Upper lobe of left lung (tissue), 6 donors: ENCODE results near the gene GLUL. TPM values are rescaled to one million over a fixed set of nuclear protein-coding genes. Genes with fewer than 3 reads are reported as not detected.
A peak's percentile ranks its signal among the peaks of the same experiment; 100 is the strongest.

Experiments used
- ATAC-seq, 2 donors: fragments of 200-7000 bp; cut with Tn5 transposase; one replicate each; pipeline ENCODE4 v1.9.1; 2022; ENCODE audit warnings: mild to moderate bottlenecking in 2 of 2, moderate library complexity in 2 of 2; ENCODE audit not compliant: low FRiP score in 2 of 2
- DNase-seq, 2 donors: peaks; one replicate each; pipeline ENCODE4 v3.0.0-alpha.2; 2019 to 2020
- H3K27ac ChIP-seq, 4 donors: fragments of 200-600 bp; sonication (generic); one replicate each; pipeline ENCODE4 v1.5.1; 2016 to 2019
- H3K27me3 ChIP-seq, 4 donors: fragments of 200-600 bp; sonication (generic); one replicate each; pipeline ENCODE4 v1.5.1; 2017 to 2019
- H3K36me3 ChIP-seq, 4 donors: fragments of 200-600 bp; sonication (generic); one replicate each; pipeline ENCODE4 v1.5.1; 2016 to 2019
- H3K4me1 ChIP-seq, 4 donors: fragments of 200-600 bp; sonication (generic); one replicate each; pipeline ENCODE4 v1.5.1; 2018 to 2019
- H3K4me3 ChIP-seq, 4 donors: fragments of 200-600 bp; sonication (generic); one replicate each; pipeline ENCODE4 v1.5.1; 2017 to 2019; ENCODE audit warnings: mild to moderate bottlenecking in 2 of 4, moderate library complexity in 1 of 4
- H3K9me3 ChIP-seq, 4 donors: fragments of 200-600 bp; sonication (generic); one replicate each; pipeline ENCODE4 v1.5.1; 2018 to 2019
- CTCF ChIP-seq, 6 experiments: fragments of 450-650 bp in 4 of 6; fragments of 200-600 bp in 2 of 6; sonication (generic) in 2 of 6; IDR thresholded peaks; one replicate each; pipeline ENCODE4 v1.5.1; 2016 to 2019; ENCODE audit warnings: antibody characterized with exemption in 6 of 6
- EP300 ChIP-seq, 4 donors: sonication (generic); formaldehyde crosslinking; IDR thresholded peaks; one replicate each; pipeline ENCODE4 v1.5.1; 2017; ENCODE audit warnings: antibody characterized with exemption in 4 of 4, control low read depth in 2 of 4
- POLR2A ChIP-seq, 4 donors: fragments of 450-650 bp; IDR thresholded peaks; one replicate each; pipeline ENCODE4 v1.5.1; 2016 to 2017; ENCODE audit warnings: antibody characterized with exemption in 4 of 4, mild to moderate bottlenecking in 2 of 4
- POLR2AphosphoS5 ChIP-seq, 2 donors: sonication (generic); formaldehyde crosslinking; IDR thresholded peaks; one replicate each; pipeline ENCODE4 v1.5.1; 2017; ENCODE audit warnings: antibody characterized with exemption in 2 of 2
- WGBS, 2 donors: methylation state at CpG; one replicate each; pipeline ENCODE4 v1.1.5; 2017 to 2018; 5-methylcytosine and 5-hydroxymethylcytosine counted together
- total RNA-seq, 6 donors: library from RNA; depleted of rRNA in 4 of 6; stranded (reverse); fragments of >200 nt in 4 of 6; gene quantifications; one replicate each; pipeline versions ENCODE4 v1.1.0 to v1.2.1, GENCODE V29; 2016 to 2021
- donor health status: DM: no; HTN: no; CAD: no; lungs with moderate emphysema.
- donor health status: DM: no; HTN: yes; CAD: no; lungs with severe emphysema.

The GLUL gene
- total RNA-seq, 6 donors from 2014 or later: 1,145 to 1,831 (median 1,583) TPM

GRCh38 chr1:182430263-182431068 lies 38.9 kb upstream of the GLUL start:
- H3K4me1 ChIP-seq: no peaks in the 10 kb centered on the region
- no peak for TF ChIP-seq CTCF (IDR thresholded peaks at IDR 0.05)
- no peak for TF ChIP-seq POLR2AphosphoS5 (IDR thresholded peaks at IDR 0.05)
- no peak for TF ChIP-seq POLR2A (IDR thresholded peaks at IDR 0.05)
- no peak for TF ChIP-seq EP300 (IDR thresholded peaks at IDR 0.05)
- H3K27me3 ChIP-seq: no peaks in the 10 kb centered on the region
- DNase-seq (no peak), ATAC-seq (no peak)
- H3K4me3 ChIP-seq: no peak overlapping the region
- no peaks in the 10 kb centered on the region for H3K36me3 ChIP-seq
- H3K9me3 ChIP-seq: no peaks in the 10 kb centered on the region
- no peak overlapping the region for H3K27ac ChIP-seq
- 63 to 71% methylated on average over 11 of the region's 11 CpGs for WGBS, 2 donors

- H3K36me3 ChIP-seq: no peaks in the 10 kb centered on the region
- no peak overlapping the region for H3K27ac ChIP-seq
- no peak overlapping the region for H3K4me3 ChIP-seq
- no peaks in the 10 kb centered on the region for H3K27me3 ChIP-seq
- H3K4me1 ChIP-seq: no peaks in the 10 kb centered on the region
- TF ChIP-seq POLR2A (IDR thresholded peaks at IDR 0.05): no peak
- no peak for TF ChIP-seq CTCF (IDR thresholded peaks at IDR 0.05)
- no peak for TF ChIP-seq POLR2AphosphoS5 (IDR thresholded peaks at IDR 0.05)
- TF ChIP-seq EP300 (IDR thresholded peaks at IDR 0.05): no peak
- WGBS, 2 donors: 90 to 92% methylated on average over 2 of the region's 2 CpGs
- DNase-seq (no peak), ATAC-seq (no peak)
- H3K9me3 ChIP-seq: no peaks in the 10 kb centered on the region
Observed at GRCh38 chr1:182428043-182428442, 36.5 kb upstream of the GLUL start.

GRCh38 chr1:182426442-182427430 lies 35.1 kb upstream of the GLUL start:
- Histone ChIP-seq H3K4me3 (no peak overlapping the region), H3K36me3 (no peaks in the 10 kb centered on the region), H3K9me3 (no peaks in the 10 kb centered on the region), H3K4me1 (no peaks in the 10 kb centered on the region), H3K27me3 (no peaks in the 10 kb centered on the region), H3K27ac (no peak overlapping the region)
- 76 to 77% methylated on average over 7 of the region's 7 CpGs for WGBS, 2 donors
- ATAC-seq: peak in 1 of 2 donors; percentile 14
- no peak for DNase-seq
- TF ChIP-seq CTCF (IDR thresholded peaks at IDR 0.05) (no peak), POLR2A (IDR thresholded peaks at IDR 0.05) (no peak), EP300 (IDR thresholded peaks at IDR 0.05) (no peak), POLR2AphosphoS5 (IDR thresholded peaks at IDR 0.05) (no peak)

GRCh38 chr1:182415789-182416188 lies 24.2 kb upstream of the GLUL start:
- H3K9me3 ChIP-seq: no peaks in the 10 kb centered on the region
- WGBS, 2 donors: 44 to 50% methylated on average over 1 of the region's 1 CpG
- ATAC-seq (peak in 1 of 2 donors; percentile 40), DNase-seq (no peak)
- H3K27ac ChIP-seq: no peak overlapping the region
- H3K4me1 ChIP-seq: no peaks in the 10 kb centered on the region
- no peaks in the 10 kb centered on the region for H3K27me3 ChIP-seq
- TF ChIP-seq EP300 (IDR thresholded peaks at IDR 0.05) (no peak), POLR2A (IDR thresholded peaks at IDR 0.05) (no peak), CTCF (IDR thresholded peaks at IDR 0.05) (no peak), POLR2AphosphoS5 (IDR thresholded peaks at IDR 0.05) (no peak)
- H3K4me3 ChIP-seq: no peak overlapping the region
- H3K36me3 ChIP-seq: no peaks in the 10 kb centered on the region
